Upper lobe of left lung (tissue), 6 donors: Measurements from ENCODE around the gene TLR3. TPM values are rescaled to one million over a fixed set of nuclear protein-coding genes. Genes with fewer than 3 reads are reported as not detected.

Experiments
- ATAC-seq, 2 donors: fragments of 200-7000 bp; cut with Tn5 transposase; one replicate each; pipeline ENCODE4 v1.9.1; 2022; ENCODE audit warnings: mild to moderate bottlenecking in 2 of 2, moderate library complexity in 2 of 2; ENCODE audit not compliant: low FRiP score in 2 of 2
- DNase-seq, 2 donors: peaks; one replicate each; pipeline ENCODE4 v3.0.0-alpha.2; 2019 to 2020
- H3K27ac ChIP-seq, 4 donors: fragments of 200-600 bp; sonication (generic); one replicate each; pipeline ENCODE4 v1.5.1; 2016 to 2019
- H3K27me3 ChIP-seq, 4 donors: fragments of 200-600 bp; sonication (generic); one replicate each; pipeline ENCODE4 v1.5.1; 2017 to 2019
- H3K36me3 ChIP-seq, 4 donors: fragments of 200-600 bp; sonication (generic); one replicate each; pipeline ENCODE4 v1.5.1; 2016 to 2019
- H3K4me1 ChIP-seq, 4 donors: fragments of 200-600 bp; sonication (generic); one replicate each; pipeline ENCODE4 v1.5.1; 2018 to 2019
- H3K4me3 ChIP-seq, 4 donors: fragments of 200-600 bp; sonication (generic); one replicate each; pipeline ENCODE4 v1.5.1; 2017 to 2019; ENCODE audit warnings: mild to moderate bottlenecking in 2 of 4, moderate library complexity in 1 of 4
- H3K9me3 ChIP-seq, 4 donors: fragments of 200-600 bp; sonication (generic); one replicate each; pipeline ENCODE4 v1.5.1; 2018 to 2019
- CTCF ChIP-seq, 6 experiments: fragments of 450-650 bp in 4 of 6; fragments of 200-600 bp in 2 of 6; sonication (generic) in 2 of 6; IDR thresholded peaks; one replicate each; pipeline ENCODE4 v1.5.1; 2016 to 2019; ENCODE audit warnings: antibody characterized with exemption in 6 of 6
- EP300 ChIP-seq, 4 donors: sonication (generic); formaldehyde crosslinking; IDR thresholded peaks; one replicate each; pipeline ENCODE4 v1.5.1; 2017; ENCODE audit warnings: antibody characterized with exemption in 4 of 4, control low read depth in 2 of 4
- POLR2A ChIP-seq, 4 donors: fragments of 450-650 bp; IDR thresholded peaks; one replicate each; pipeline ENCODE4 v1.5.1; 2016 to 2017; ENCODE audit warnings: antibody characterized with exemption in 4 of 4, mild to moderate bottlenecking in 2 of 4
- POLR2AphosphoS5 ChIP-seq, 2 donors: sonication (generic); formaldehyde crosslinking; IDR thresholded peaks; one replicate each; pipeline ENCODE4 v1.5.1; 2017; ENCODE audit warnings: antibody characterized with exemption in 2 of 2
- WGBS, 2 donors: methylation state at CpG; one replicate each; pipeline ENCODE4 v1.1.5; 2017 to 2018; 5-methylcytosine and 5-hydroxymethylcytosine counted together
- total RNA-seq, 6 donors: library from RNA; depleted of rRNA in 4 of 6; stranded (reverse); fragments of >200 nt in 4 of 6; gene quantifications; one replicate each; pipeline versions ENCODE4 v1.1.0 to v1.2.1, GENCODE V29; 2016 to 2021
- donor health status: DM: no; HTN: no; CAD: no; lungs with moderate emphysema.
- donor health status: DM: no; HTN: yes; CAD: no; lungs with severe emphysema.

Gene TLR3
- total RNA-seq, 6 donors from 2014 or later, result 1.9 to 20.0 (median 14.4) TPM

GRCh38 chr4:186078981-186079638 lies 10.2 kb downstream of the TLR3 start:
- ATAC-seq (no peak), DNase-seq (no peak)
- H3K36me3 ChIP-seq, result peaks cover 0 to 24% (median 2%) of the 10 kb centered on the region in 4 donors
- peak overlapping the region in 1 of 4 donors; percentile 3 for H3K27ac ChIP-seq
- H3K9me3 ChIP-seq, result no peaks in the 10 kb centered on the region
- 70 to 76% methylated on average over 11 of the region's 11 CpGs for WGBS, 2 donors
- H3K4me1 ChIP-seq, result peaks cover 0 to 5% (median 2%) of the 10 kb centered on the region in 4 donors
- no peaks in the 10 kb centered on the region for H3K27me3 ChIP-seq
- TF ChIP-seq POLR2AphosphoS5 (IDR thresholded peaks at IDR 0.05), result no peak
- no peak for TF ChIP-seq EP300 (IDR thresholded peaks at IDR 0.05)
- TF ChIP-seq POLR2A (IDR thresholded peaks at IDR 0.05), result no peak
- no peak for TF ChIP-seq CTCF (IDR thresholded peaks at IDR 0.05)
- H3K4me3 ChIP-seq, result no peak overlapping the region

DNA sequence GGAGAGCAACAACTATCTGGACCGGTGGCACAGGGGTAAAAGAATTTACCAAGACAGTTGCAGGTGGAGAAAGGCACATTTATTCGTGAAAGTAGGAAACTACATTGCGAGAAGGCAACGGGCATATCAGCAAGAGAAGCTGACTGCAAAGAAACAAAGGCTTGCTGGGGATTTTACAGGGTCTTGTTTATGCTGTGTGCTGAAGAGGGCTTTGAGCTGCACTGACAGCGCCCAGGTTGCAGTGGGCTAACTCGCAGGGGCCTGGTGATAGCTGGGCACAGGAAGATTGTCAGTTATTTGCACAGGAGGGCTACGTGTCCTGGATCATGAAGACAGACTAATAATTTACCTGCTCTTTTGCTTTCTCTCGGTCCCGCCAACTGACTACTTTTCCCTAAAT lies 10.7 kb downstream of the TLR3 start:
- H3K27ac ChIP-seq, result no peak overlapping the region
- no peak overlapping the region for H3K4me3 ChIP-seq
- no peaks in the 10 kb centered on the region for H3K27me3 ChIP-seq
- H3K4me1 ChIP-seq, result peaks cover 0 to 3% (median 0%) of the 10 kb centered on the region in 4 donors
- ATAC-seq, result no peak
- TF ChIP-seq POLR2AphosphoS5 (IDR thresholded peaks at IDR 0.05) (no peak), CTCF (IDR thresholded peaks at IDR 0.05) (no peak)
- DNase-seq, result no peak
- peaks cover 0 to 24% (median 2%) of the 10 kb centered on the region in 4 donors for H3K36me3 ChIP-seq
- H3K9me3 ChIP-seq, result no peaks in the 10 kb centered on the region
- 86 to 89% methylated on average over 9 of the region's 9 CpGs for WGBS, 2 donors

DNA sequence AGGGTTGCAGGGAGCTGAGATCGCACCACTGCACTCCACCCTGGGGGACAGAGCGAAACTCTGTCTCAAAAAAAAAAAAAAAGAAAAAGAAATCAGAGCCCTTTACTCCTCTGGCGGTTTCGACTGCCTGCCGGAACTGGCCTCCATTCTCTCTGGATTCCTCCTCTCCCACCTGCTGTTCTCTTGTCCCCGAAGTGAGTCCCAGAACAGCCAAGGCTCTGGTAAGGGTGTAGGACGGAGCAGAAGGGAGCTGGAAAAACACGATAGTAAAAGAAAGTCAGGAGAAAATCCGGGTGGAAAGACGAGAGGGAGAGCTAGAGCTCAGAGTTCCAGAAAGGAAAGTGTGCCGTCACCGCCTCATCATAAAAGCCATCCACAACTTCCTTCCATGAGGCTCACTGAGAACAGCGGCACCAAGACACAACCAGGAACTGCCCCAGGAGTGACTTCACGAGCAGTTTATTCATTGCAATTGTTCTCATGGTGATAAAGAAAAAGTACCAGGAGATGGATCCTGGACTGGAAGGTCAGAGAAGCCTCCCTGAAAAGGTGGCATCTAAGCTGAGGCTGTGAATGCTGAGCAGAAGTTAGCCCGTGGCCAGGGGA lies 12.3 kb downstream of the TLR3 start:
- peak in 1 of 2 donors; percentile 34 for ATAC-seq
- 87 to 88% methylated on average over 15 of the region's 15 CpGs for WGBS, 2 donors
- TF ChIP-seq EP300 (IDR thresholded peaks at IDR 0.05) (no peak), CTCF (IDR thresholded peaks at IDR 0.05) (no peak), POLR2AphosphoS5 (IDR thresholded peaks at IDR 0.05) (no peak), POLR2A (IDR thresholded peaks at IDR 0.05) (no peak)

GRCh38 chr4:186082221-186082620 lies 13.3 kb downstream of the TLR3 start:
- Histone ChIP-seq H3K27me3 (no peaks in the 10 kb centered on the region), H3K9me3 (no peaks in the 10 kb centered on the region), H3K4me3 (no peak overlapping the region), H3K4me1 (peaks cover 0 to 1% (median 0%) of the 10 kb centered on the region in 4 donors), H3K27ac (no peak overlapping the region), H3K36me3 (peaks cover 0 to 26% (median 2%) of the 10 kb centered on the region in 4 donors)
- 60 to 80% methylated on average over 4 of the region's 4 CpGs for WGBS, 2 donors
- ATAC-seq (no peak), DNase-seq (no peak)
- no peak for TF ChIP-seq CTCF (IDR thresholded peaks at IDR 0.05)
- TF ChIP-seq POLR2A (IDR thresholded peaks at IDR 0.05), result no peak
- TF ChIP-seq EP300 (IDR thresholded peaks at IDR 0.05), result no peak

More for the DNA sequence above, 12.3 kb downstream of the TLR3 start:
- no peak overlapping the region for H3K27ac ChIP-seq
- no peaks in the 10 kb centered on the region for H3K27me3 ChIP-seq
- H3K4me3 ChIP-seq, result no peak overlapping the region
- no peaks in the 10 kb centered on the region for H3K9me3 ChIP-seq
- peaks cover 0 to 26% (median 2%) of the 10 kb centered on the region in 4 donors for H3K36me3 ChIP-seq
- no peak for DNase-seq
- no peaks in the 10 kb centered on the region for H3K4me1 ChIP-seq

- Histone ChIP-seq H3K4me1 (peaks cover 0 to 3% (median 1%) of the 10 kb centered on the region in 4 donors), H3K9me3 (no peaks in the 10 kb centered on the region), H3K36me3 (peaks cover 0 to 5% (median 0%) of the 10 kb centered on the region in 4 donors), H3K4me3 (no peak overlapping the region), H3K27ac (no peak overlapping the region), H3K27me3 (no peaks in the 10 kb centered on the region)
- ATAC-seq, result no peak
- DNase-seq, result no peak
- TF ChIP-seq POLR2A (IDR thresholded peaks at IDR 0.05) (no peak), CTCF (IDR thresholded peaks at IDR 0.05) (no peak), EP300 (IDR thresholded peaks at IDR 0.05) (no peak), POLR2AphosphoS5 (IDR thresholded peaks at IDR 0.05) (no peak)
These were observed 19.6 kb downstream of the TLR3 start for GRCh38 chr4:186088523-186088922.
